ENCODE results near the gene ITGA8. TPM values are rescaled to one million over a fixed set of nuclear protein-coding genes. Genes with fewer than 3 reads are reported as not detected.

Gene ITGA8
- total and polyA plus RNA-seq, 2 of the 13 experiments (the other 11 are each of a cell fraction or from before 2014, with no cell fraction given) = not detected

- Histone ChIP-seq H3K4me1 (ENCODE audit: insufficient read depth, low read length) (no peaks in the 10 kb centered on the region), H3K9ac (ENCODE audit: insufficient read depth, low read depth, low read length) (no peak overlapping the region), H3K36me3 (replicated peaks in 1 of 2; ENCODE audit: control insufficient read depth in 1 of 2, insufficient read depth in 2 of 2, low read length in 2 of 2) (no peaks in the 10 kb centered on the region), H3K4me3 (replicated peaks in 1 of 3; ENCODE audit: insufficient read depth in 1 of 3, low read depth in 2 of 3, low read length in 3 of 3) (no peak overlapping the region), H3K9me3 (ENCODE audit: low read length) (no peaks in the 10 kb centered on the region), H3K27me3 (ENCODE audit: control insufficient read depth in 1 of 2, insufficient read depth in 2 of 2, low read length in 2 of 2) (no peaks in the 10 kb centered on the region), H3K27ac (ENCODE audit: extremely low read length, insufficient read depth, low read length) (no peak overlapping the region), H3K4me2 (ENCODE audit: low read depth, low read length) (no peak overlapping the region), H3K79me2 (ENCODE audit: insufficient read depth, low read length) (no peaks in the 10 kb centered on the region), H4K20me1 (ENCODE audit: insufficient read depth, low read length) (no peaks in the 10 kb centered on the region), H2AFZ (ENCODE audit: low read length) (no peak overlapping the region)
- TF ChIP-seq PREB (CRISPR knock-in tag; IDR thresholded peaks at IDR 0.05) (no peak), ZNF629 (CRISPR knock-in tag; conservative IDR thresholded peaks at IDR 0.05) (no peak), MTA3 (CRISPR knock-in tag; IDR thresholded peaks at IDR 0.05) (no peak), HNRNPLL (IDR thresholded peaks at IDR 0.05; ENCODE audit: low read depth, low read length, poor library complexity, severe bottlenecking) (no peak), NFYB (CRISPR knock-in tag; IDR thresholded peaks at IDR 0.05) (no peak), MIXL1 (CRISPR knock-in tag; IDR thresholded peaks at IDR 0.05) (no peak), SRSF1 (optimal IDR thresholded peaks at IDR 0.05; ENCODE audit: low read depth, low read length) (no peak), ZNF24 (IDR thresholded peaks at IDR 0.05) (no peak)
- in situ Hi-C loops (cut with HindIII; ENCODE audit: extremely low pct_ligation_motif_present, low pct_unique_long_range_greater_than_20kb) = no loop called here
- no peak for ATAC-seq
- CTCF ChIA-PET (ENCODE audit: low intra/inter-chr PET ratio, low total read pairs) = no interaction called here
- DNase-seq (ENCODE audit: low spot score) = no peak
- intact Hi-C loops (cut with micrococcal nuclease; ENCODE audit: unreplicated experiment) = no loop called here
- FAIRE-seq = no peak
- POLR2A ChIA-PET = no interaction called here
- no TSS peak for BruUV-seq (replicated peaks)
- 56% methylated on average over 3 of the region's 3 CpGs for WGBS (ENCODE audit: low lambda C conversion rate)
Measured at GRCh38 chr10:15570738-15571339, 148.9 kb downstream of the ITGA8 start.

DNA sequence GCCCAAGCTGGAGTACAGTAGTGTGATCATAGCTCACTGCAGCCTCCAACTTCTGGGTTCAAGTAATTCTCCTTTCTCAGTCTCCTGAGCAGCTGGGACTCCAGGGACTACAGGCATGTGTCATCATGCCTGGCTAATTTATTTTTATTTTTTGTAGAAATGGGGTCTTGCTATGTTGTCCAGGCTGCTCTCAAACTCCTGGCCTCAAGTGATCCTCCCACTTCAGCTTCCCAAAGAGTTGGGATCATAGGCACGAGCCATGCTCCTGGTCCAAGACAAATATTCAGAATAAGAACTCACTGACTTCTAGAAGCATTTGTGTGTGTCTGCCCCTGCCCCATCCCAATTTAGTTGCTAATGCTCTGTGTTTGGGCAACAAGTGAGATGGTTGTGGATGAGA, 151.8 kb downstream of the ITGA8 start:
- no peaks in the 10 kb centered on the region for H4K20me1 ChIP-seq (ENCODE audit: insufficient read depth, low read length)
- BruUV-seq (replicated peaks) = no TSS peak
- H3K36me3 ChIP-seq (replicated peaks in 1 of 2; ENCODE audit: control insufficient read depth in 1 of 2, insufficient read depth in 2 of 2, low read length in 2 of 2) = no peaks in the 10 kb centered on the region
- no peak overlapping the region for H2AFZ ChIP-seq (ENCODE audit: low read length)
- H3K9ac ChIP-seq (ENCODE audit: insufficient read depth, low read depth, low read length) = no peak overlapping the region
- 6% methylated on average over 1 of the region's 1 CpG for WGBS (ENCODE audit: low lambda C conversion rate)
- H3K4me2 ChIP-seq (ENCODE audit: low read depth, low read length) = no peak overlapping the region
- H3K4me1 ChIP-seq (ENCODE audit: insufficient read depth, low read length) = no peaks in the 10 kb centered on the region
- intact Hi-C loops (cut with micrococcal nuclease; ENCODE audit: unreplicated experiment) = no loop called here
- H3K9me3 ChIP-seq (ENCODE audit: low read length) = no peaks in the 10 kb centered on the region
- CTCF ChIA-PET (ENCODE audit: low intra/inter-chr PET ratio, low total read pairs) = no interaction called here
- POLR2A ChIA-PET = no interaction called here
- DNase-seq (ENCODE audit: low spot score) (no peak), FAIRE-seq (no peak), ATAC-seq (no peak)
- no peak overlapping the region for H3K27ac ChIP-seq (ENCODE audit: extremely low read length, insufficient read depth, low read length)
- no peaks in the 10 kb centered on the region for H3K27me3 ChIP-seq (ENCODE audit: control insufficient read depth in 1 of 2, insufficient read depth in 2 of 2, low read length in 2 of 2)
- no peak overlapping the region for H3K4me3 ChIP-seq (replicated peaks in 1 of 3; ENCODE audit: insufficient read depth in 1 of 3, low read depth in 2 of 3, low read length in 3 of 3)
- in situ Hi-C loops (cut with HindIII; ENCODE audit: extremely low pct_ligation_motif_present, low pct_unique_long_range_greater_than_20kb) = no loop called here
- no peaks in the 10 kb centered on the region for H3K79me2 ChIP-seq (ENCODE audit: insufficient read depth, low read length)
- no peak for TF ChIP-seq RFX1 (IDR thresholded peaks at IDR 0.05)
- TF ChIP-seq ZNF33A (CRISPR knock-in tag; IDR thresholded peaks at IDR 0.05; ENCODE audit: borderline replicate concordance) = no peak
- TF ChIP-seq, protein P1, sequence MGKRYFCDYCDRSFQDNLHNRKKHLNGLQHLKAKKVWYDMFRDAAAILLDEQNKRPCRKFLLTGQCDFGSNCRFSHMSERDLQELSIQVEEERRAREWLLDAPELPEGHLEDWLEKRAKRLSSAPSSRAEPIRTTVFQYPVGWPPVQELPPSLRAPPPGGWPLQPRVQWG (CRISPR knock-in tag; IDR thresholded peaks at IDR 0.05; ENCODE audit: borderline replicate concordance, low read depth) = no peak
- no peak for TF ChIP-seq ZMYM4 (CRISPR knock-in tag; IDR thresholded peaks at IDR 0.05)
- no peak for TF ChIP-seq ZNF543 (CRISPR knock-in tag; IDR thresholded peaks at IDR 0.05)
- no peak for TF ChIP-seq PHF21A (CRISPR knock-in tag; IDR thresholded peaks at IDR 0.05)
- TF ChIP-seq TBX2 (CRISPR knock-in tag; IDR thresholded peaks at IDR 0.05; ENCODE audit: borderline replicate concordance) = no peak
- no peak for TF ChIP-seq ZNF883 (CRISPR knock-in tag; IDR thresholded peaks at IDR 0.05; ENCODE audit: not compliant biosample characterization)
- TF ChIP-seq, protein P2, sequence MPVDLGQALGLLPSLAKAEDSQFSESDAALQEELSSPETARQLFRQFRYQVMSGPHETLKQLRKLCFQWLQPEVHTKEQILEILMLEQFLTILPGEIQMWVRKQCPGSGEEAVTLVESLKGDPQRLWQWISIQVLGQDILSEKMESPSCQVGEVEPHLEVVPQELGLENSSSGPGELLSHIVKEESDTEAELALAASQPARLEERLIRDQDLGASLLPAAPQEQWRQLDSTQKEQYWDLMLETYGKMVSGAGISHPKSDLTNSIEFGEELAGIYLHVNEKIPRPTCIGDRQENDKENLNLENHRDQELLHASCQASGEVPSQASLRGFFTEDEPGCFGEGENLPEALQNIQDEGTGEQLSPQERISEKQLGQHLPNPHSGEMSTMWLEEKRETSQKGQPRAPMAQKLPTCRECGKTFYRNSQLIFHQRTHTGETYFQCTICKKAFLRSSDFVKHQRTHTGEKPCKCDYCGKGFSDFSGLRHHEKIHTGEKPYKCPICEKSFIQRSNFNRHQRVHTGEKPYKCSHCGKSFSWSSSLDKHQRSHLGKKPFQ (CRISPR knock-in tag; IDR thresholded peaks at IDR 0.05; ENCODE audit: insufficient replicate concordance) = no peak

All from HepG2 (cell line).